HepG2 (cell line): ENCODE results near the gene NFYB.

Experiments
- ATF2 ChIP-seq: sonication (generic); formaldehyde crosslinking; IDR thresholded peaks from 2 replicates; pipeline ENCODE4 v1.4.0; 2020; ENCODE audit warnings: missing genetic modification reagents
- CBFB ChIP-seq: sonication (generic); formaldehyde crosslinking; IDR thresholded peaks from 2 replicates; pipeline ENCODE4 v1.4.0; 2020; ENCODE audit warnings: missing genetic modification reagents
- CBX2 ChIP-seq, 2 experiments: fragments of 200-600 bp in 1 of 2; sonication (generic); formaldehyde crosslinking in 1 of 2; IDR thresholded peaks; 2 replicates each; pipeline versions ENCODE4 v1.7.0 to v1.8.1; 2018 to 2022; ENCODE audit warnings: low read depth in 2 of 2, low read length in 1 of 2, mild to moderate bottlenecking in 1 of 2, missing genetic modification reagents in 1 of 2
- CHD4 ChIP-seq: fragments of 200-600 bp; sonication (generic); IDR thresholded peaks from 2 replicates; pipeline ENCODE4 v1.7.0; 2017; ENCODE audit warnings: mild to moderate bottlenecking, low read length, borderline replicate concordance
- KAT7 ChIP-seq: IDR thresholded peaks from 2 replicates; pipeline ENCODE4 v1.6.1; 2018; ENCODE audit warnings: borderline replicate concordance, missing compliant biosample characterization
- NFIC ChIP-seq: IDR thresholded peaks from 2 replicates; pipeline ENCODE4 v1.6.1; 2012; ENCODE audit warnings: mild to moderate bottlenecking, low read length, inconsistent platforms
- UBTF ChIP-seq: sonication (generic); formaldehyde crosslinking; IDR thresholded peaks from 2 replicates; pipeline ENCODE4 v1.4.0; 2020; ENCODE audit warnings: mild to moderate bottlenecking, missing genetic modification reagents
- ZFP37 ChIP-seq: sonication (generic); formaldehyde crosslinking; IDR thresholded peaks from 2 replicates; pipeline ENCODE4 v1.4.0; 2020; ENCODE audit warnings: missing genetic modification reagents, borderline replicate concordance
- TF ChIP-seq, protein P1 (sequence below): sonication (generic); formaldehyde crosslinking; IDR thresholded peaks from 2 replicates; pipeline ENCODE4 v1.5.0; 2020; ENCODE audit warnings: mild to moderate bottlenecking, missing genetic modification reagents, moderate library complexity

DNA sequence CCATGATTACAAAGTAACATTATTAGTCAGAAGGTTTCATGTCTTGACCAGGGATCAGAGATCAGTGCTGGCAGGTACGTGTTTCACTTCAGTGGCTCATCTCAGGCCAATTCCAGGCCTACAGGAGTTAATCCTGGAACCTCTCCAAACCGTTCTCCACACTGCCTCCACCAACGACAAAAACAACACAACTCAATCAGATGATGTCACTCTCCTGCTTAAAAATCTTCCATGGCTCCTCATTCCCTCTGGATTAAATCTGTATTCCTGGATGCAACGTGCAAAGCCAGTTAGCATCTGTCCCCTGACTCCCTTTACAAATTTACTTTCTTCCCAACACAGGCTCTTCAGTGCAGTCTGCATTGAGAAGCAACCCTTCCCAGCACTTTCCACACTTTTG, 43.3 kb upstream of the NFYB start:
- TF ChIP-seq CHD4 (no peak), CBFB (CRISPR knock-in tag) (no peak), ZFP37 (no peak), NFIC (no peak), KAT7 (CRISPR knock-in tag) (no peak), ATF2 (CRISPR knock-in tag) (no peak), UBTF (CRISPR knock-in tag) (no peak), CBX2 (IDR thresholded peaks at IDR 0.05; ENCODE audit: low read depth, low read length) (no peak), CBX2 (CRISPR knock-in tag; IDR thresholded peaks at IDR 0.05; ENCODE audit: low read depth) (no peak)
- TF ChIP-seq, protein P1, sequence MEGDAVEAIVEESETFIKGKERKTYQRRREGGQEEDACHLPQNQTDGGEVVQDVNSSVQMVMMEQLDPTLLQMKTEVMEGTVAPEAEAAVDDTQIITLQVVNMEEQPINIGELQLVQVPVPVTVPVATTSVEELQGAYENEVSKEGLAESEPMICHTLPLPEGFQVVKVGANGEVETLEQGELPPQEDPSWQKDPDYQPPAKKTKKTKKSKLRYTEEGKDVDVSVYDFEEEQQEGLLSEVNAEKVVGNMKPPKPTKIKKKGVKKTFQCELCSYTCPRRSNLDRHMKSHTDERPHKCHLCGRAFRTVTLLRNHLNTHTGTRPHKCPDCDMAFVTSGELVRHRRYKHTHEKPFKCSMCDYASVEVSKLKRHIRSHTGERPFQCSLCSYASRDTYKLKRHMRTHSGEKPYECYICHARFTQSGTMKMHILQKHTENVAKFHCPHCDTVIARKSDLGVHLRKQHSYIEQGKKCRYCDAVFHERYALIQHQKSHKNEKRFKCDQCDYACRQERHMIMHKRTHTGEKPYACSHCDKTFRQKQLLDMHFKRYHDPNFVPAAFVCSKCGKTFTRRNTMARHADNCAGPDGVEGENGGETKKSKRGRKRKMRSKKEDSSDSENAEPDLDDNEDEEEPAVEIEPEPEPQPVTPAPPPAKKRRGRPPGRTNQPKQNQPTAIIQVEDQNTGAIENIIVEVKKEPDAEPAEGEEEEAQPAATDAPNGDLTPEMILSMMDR (CRISPR knock-in tag) = no peak
